Embryonic facial prominence (tissue), 1 donor: Measurements from ENCODE around the gene ROR1.
"Not testable (repeated sequence)": the region's sequence is repeated elsewhere in the genome, so short reads cannot be mapped to it uniquely, and the experiment has no call there.

Experiments
- DNase-seq: peaks from one replicate; pipeline ENCODE4 v3.0.0-alpha.2; 2016; ENCODE audit errors: extremely low spot score

Gene ROR1

DNA sequence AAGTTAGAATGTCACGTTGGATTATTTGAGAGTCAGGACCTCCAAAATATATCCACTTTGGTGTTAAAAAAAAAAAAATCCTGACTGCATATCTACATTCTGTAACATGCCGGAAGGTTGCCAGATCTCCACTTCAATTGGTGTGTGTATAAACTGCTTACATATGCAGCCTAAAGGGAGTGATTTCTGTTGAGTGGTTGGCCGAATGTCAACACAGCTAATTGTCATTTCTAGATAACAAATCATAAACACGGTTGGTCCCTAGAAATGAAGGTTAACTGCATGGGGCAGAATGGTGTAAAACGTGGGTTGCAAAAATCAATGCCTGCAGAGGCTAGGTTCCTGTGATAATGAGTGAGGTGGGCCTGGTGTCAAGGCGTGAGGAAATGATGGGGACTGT is 15.0 kb upstream of the ROR1 start:
- no peak for DNase-seq

DNA sequence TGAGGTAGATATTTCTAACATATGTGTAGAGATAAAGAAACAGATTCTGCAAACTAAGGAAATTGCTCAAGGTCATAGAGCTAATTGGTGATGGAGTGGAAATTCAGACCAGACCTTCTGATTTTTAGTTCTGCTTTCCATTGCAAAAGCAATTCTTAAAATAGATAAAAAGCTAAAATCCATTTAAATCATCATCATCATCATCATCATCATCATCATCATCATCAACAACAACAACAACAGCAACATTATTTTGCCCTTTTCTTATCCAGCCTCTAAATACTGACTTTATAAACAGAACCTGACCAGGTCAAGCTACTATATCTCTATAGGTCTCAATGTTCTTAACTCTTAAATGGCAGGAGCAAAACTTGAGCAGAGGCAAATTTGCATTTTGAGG is 14.0 kb upstream of the ROR1 start:
- DNase-seq = no peak

DNA sequence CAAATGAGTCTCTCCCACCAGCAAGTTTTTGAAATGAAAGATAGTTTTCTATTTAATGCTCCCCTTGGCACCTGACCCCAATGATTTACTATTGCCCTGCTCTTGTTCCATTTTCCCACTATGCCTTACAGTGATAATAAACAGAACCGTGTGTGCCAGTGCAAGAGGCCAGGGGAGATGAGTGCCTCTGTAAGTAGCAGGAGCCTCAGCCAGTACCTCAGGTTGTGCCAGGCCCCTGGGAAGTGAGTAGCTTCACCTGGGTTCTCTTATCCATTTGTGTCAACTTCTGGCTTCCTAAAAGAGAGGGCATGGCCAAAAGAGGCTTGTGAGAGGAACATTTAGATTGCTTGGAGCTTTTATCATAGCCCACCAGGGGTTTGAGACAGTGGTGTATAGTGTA is 3.4 kb upstream of the ROR1 start:
- no peak for DNase-seq

DNA sequence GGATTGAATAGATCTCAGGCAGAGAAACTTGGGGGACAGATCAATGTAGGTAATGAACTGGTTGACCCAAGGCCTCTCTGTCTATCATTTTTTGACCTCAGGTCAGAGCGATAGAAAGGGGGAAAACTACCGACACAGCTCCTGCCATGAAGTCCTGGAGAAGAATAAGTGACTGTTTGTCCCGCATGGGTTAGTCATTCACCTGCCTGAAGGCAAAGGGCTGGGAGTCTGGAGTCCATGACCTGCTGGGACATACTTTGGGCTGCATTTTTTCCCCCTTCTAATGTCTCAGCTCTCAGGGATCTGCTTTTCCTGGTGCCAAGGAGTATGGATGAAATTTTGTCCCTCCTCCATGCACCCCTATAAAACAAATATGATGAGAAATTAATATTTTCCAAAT is 1.6 kb upstream of the ROR1 start:
- no peak for DNase-seq

DNA sequence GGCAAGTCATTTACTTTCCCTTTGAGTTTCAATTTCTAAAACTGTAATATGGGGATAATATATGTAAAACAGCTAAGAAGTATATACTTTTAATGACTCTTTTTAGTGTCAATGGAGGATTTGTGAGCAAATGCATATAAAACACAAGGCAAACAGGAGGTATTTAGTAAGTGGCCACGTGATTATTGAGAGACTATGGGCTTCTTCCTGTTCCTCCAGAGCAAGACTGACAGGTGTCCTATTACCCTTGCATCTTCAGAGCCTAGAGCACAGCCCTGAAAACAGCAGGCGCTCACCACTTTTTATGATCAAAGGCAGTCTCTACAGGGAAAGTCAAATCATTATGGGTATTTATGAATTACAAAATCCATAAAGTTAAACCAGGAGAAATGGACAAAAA is 941 bp upstream of the ROR1 start:
- DNase-seq = no peak

DNA sequence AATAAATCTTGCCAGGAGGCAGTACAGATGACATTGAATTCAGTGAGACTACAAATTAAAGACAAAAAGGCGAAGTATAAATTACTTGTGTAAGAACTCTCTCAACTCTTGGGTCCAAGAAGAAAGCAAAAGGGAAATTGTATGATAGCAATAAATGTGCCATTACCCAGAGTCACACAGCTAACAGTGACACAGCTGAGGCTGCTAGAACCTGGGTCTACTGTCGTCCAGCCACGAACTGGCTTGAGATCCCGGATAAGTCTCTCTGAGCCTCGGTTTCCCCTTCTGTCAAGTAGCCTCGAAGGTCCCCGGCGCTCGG is 362 bp upstream of the ROR1 start:
- DNase-seq = no peak

DNA sequence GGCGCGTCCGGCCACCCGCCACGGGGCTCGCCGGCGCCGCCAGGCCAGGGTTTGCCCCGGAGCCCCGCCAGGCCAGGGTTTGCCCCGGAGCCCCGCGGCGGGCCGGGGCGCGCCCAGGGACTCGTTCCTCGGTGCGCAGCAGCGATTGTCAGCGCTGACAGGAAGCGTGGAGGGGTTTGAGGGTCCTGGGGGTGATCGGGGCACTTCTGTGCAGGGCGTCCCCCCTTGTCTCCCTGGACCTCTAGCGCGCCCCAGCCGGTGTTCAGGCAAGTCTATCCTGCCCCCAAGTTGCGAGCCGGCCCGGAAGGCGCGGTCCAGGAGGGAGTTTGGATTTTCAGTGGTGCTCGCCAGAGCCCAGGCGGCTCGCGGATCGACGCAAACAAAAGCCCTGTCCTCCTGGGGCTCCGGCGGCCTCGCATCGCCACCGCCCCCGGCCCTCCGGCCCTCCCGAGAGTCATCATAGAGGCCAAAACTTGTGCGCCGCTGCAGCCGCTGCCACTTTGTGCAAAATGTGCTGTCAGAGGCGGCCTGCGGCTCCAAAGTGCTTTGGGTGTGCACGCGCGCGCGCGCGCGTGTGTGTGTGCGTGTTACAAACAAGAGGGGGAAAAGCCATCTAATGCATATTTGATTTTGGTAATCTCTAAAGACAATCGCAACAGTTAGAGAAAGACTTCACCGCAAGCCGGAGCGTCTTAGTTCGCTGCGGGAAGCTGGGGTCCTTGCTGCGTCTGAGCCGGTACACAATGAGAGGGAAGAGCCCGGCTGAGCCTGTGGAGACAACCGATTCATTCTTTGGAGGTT is 1.0 kb downstream of the ROR1 start:
- DNase-seq = no peak

DNA sequence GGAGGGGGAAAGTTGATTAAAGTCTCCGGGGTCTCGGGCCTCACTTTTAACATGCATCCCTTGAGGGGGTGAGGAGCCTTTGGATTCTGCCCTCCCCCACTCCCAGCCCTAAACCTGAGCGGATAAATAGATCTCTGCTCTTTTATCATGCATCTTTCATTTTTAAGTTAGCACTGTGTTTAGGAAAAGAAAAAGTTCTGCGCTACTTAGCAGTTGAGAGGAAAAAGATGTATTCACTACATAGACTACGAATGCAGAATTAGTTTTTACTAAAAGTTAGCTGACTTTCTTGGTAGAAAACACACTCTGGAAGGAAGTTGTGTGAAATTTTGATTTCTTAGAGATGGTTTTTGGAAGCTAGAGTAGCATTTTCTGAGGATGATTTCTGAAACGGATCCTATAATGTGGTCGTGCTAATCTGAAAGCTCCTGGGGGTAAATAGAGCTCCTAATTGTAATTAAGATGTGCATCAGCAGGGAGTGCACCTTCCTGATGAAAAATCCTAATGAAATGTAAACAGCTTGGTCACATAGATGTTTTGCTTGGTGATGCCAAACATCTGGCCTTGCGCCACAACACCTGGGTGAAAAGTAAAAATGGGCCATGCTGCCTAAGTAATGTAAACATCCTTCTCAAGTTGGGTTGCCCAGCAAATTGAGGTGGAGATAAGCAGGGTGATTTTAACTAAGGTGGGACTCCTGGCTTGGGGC is 1.8 kb downstream of the ROR1 start:
- no peak for DNase-seq

DNA sequence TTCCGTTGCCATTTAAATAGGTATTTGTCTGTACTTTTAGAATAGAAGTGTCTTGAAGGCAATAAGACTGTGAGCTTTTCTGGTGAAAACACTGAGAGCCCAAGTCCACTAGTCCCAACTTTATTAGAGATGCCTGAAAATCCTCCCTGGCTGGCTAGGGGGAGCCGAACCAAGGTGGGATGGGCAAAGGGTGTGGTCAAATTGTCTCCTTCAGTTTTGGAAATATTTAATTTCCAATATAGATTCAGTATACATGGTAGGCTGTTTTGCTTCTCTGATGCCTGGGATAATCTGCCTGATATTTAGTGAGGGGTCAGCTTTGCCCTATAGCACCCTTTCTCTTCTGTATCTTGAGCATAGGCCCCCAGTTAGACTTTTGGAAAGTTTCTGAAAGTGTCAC is 3.5 kb downstream of the ROR1 start:
- DNase-seq = no peak

DNA sequence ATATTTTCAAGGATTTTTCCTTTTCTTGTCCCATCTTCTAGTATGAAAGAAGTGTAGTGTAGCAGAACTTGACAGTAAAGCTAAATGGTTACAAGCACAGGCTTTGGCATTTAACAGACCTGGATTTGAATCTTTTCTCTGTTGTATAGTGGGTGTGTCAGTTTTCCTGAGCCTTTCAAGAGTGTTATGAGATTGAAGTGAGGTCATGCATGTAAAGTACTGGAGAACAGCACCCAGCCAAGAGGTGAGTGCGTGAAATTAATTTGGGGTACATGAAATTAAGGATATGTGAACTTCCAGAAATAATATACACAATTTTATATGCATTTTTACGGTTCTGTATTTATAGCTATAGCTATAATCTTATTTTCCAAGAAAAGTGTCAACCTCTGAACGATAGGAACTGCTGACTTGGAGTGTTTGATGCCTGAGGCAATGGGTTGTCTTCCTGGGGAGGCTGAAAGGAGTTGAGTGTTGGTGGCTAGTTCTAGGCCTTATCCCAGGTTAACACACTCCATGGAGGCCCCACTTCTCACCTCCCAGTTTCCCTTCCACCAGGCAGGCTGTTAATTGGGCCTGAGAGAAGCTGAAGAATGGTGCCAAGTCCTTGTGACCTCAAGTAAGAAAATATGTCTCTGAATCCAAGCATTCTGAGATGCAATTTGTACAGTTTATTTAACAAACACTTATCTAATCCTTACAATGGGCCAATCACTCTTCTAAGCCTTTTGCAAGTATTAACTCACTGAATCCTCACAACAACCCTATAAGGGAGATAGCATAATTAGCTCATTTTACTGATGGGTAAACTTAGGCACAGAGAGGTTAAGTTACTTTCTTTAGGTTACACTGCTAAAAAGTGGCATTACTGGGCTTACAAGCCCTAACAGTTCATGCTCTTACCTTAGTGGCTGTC is 4.4 kb downstream of the ROR1 start:
- DNase-seq = no peak

DNA sequence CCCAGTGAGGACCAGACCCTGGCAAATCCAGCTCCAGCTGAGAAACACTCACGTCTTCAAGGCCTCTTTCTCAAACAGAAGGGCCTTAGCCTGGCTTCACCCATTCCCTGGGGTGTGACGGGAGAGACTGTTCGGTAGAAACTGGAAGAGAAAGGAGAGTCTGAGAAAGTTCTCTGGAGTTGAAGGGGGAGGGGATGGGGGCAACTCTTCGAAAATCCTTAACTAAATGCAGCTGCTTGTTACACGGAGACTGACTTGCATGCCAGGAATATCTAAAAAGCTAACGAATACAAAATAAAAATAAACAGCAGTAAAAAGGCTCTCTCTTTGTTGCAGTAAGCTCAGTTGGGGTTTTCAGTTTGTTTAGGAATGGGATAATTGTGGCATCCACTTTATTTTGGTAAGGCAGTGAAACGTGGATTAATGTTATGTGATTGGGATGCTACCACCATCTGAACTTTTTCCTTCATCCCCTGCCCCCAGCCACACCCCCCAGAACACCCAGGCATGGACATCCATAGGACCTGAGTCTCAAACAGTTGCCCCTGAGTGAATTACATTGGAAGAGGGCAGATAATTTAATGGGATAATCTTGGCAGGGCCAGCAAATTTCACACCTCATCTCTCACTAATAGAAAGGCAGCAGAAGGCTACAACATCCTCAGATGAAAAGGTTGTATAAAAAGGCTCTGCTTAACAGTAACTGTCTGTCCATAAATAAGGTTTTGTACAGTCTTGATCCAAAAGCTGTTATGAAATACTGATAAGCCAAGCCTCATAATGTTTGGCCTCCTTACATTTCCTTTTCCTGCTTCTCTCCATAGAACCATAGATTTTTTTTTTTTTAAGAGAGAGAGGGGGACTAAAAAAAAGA is 5.8 kb downstream of the ROR1 start:
- peak; percentile 53 for DNase-seq

DNA sequence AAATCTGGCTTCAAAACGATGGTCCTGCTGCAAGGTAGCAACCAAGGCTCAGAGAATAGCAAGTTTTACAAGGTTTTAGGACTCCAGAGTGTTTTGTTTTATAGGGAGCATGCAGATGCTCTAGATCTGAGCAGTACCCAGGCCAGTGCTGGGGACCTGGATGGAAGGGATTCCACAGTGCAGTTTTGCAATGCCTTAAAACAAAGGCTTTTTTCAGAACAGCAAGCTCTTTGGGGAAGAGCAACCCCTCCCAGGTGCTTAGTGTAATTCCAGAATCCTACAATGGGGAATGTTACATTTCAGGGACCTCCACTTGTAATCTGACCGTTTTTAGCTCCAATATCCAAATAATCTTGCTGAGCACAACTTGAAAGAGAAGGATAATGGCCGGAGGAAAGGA is 6.7 kb downstream of the ROR1 start:
- DNase-seq = no peak

DNA sequence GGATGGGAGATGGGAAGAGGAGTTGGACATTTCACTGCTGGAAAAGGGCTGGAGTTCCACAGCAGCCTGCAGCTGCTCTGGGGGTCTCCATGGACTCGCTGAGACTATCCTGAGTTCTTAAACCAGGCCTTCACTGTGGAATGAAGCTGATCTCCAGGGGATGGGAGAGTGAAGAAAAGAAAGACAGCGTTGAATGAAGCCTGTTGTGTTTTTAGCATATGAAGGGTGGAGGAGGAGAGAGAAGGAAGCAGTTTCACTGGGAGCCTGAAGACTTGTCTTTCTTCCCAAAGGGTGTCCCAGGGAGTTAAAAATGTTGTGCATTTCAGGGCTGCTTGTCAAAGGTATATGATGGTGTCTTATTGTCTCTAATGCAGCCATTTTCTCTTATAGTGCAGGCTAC is 9.2 kb downstream of the ROR1 start:
- DNase-seq = no peak

DNA sequence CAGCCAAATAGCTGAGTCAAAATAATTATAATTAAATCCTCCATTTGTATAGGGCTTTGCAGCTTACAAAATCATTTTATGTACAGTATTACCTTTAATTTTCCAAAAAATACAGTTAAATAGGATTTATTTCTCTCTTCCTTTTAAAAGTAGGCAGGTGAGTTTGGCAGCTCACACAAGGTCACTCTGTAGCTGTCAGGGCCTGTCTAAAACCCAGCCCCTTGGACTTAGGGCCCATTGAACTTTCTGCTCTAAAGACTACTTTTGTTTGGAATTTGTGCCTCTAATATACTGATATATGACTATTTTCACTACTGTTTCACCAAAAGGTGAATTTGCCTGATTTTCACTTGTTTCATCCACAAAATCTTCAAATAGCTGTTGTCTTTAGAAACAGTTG is 10.3 kb downstream of the ROR1 start:
- DNase-seq = no peak

DNA sequence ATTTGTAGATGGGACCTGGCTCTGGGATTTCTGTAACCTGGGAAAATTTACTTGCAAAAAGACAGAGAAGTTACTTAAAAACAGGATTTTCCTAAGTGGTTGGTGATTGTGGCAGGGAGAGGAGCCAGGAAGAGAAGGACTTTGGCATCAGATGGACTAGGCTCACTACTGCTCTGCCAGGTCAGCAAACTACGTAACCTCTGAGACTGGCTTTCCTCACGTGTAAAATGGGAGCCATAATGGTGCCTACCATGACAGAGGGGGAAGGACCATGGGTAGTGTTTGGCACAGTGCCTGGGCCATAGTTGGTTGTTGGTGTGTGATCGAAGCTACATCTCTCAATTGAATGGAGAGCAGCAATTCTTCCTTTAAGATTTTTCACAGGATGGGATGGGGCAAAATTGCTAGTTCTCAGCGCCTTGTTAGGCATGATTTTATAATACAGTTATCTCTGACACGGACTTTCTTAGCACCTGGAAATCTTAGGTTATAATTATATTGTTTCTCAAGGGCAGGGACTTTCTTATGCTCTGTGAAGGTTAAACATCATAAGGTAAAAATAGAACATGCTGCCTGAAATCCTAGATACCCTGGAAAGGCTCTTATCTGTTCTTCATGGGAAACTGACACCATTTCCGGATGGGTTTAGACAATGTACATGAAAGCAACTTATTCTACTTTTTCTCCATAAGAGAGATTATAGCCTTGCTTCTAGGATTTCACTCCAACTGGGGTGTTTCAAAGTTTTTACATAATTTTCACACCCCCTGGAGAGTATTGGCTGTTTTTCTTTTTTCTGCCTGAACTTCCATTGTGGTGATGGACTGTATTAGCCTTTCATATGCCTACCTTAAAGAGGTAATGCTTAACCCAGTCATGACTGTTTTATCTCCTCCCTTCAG is 10.9 kb downstream of the ROR1 start:
- no peak for DNase-seq

DNA sequence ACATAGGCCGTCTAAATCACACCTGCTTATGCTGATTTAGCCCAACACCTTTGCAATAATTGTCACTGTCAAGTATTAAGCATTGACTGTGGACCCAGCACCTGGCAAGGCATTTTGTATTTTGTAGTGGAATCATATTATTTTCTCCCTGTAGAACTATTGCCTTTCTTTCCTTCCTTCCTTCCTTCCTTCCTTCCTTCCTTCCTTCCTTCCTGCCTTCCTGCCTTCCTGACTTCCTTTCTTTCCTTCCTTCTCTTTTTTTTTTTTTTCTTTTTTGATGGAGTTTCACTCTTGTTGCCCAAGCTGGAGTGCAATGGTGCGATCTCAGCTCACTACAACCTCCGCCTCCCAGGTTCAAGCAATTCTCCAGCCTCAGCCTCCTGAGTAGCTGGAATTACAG is 13.5 kb downstream of the ROR1 start:
- DNase-seq = not testable (repeated sequence)

DNA sequence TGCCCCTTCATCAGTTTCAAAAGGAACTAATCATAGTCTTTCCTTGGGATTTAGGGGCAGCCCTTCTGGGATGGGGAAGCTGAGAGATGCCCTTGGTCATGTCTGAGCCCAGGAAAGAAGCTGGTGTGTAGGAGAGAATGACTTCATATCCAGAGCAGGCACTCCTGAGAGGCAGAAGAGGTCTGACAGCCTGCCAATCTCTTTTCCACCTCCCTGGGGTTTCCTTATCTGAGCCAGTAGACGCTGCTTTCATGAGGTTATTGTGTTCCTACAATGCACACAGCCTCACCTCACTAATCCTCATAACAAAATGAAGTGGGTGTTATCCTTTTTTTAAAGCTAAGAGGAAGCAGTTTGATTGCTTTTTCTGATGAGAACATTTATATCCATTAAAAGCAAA is 14.1 kb downstream of the ROR1 start:
- no peak for DNase-seq

DNA sequence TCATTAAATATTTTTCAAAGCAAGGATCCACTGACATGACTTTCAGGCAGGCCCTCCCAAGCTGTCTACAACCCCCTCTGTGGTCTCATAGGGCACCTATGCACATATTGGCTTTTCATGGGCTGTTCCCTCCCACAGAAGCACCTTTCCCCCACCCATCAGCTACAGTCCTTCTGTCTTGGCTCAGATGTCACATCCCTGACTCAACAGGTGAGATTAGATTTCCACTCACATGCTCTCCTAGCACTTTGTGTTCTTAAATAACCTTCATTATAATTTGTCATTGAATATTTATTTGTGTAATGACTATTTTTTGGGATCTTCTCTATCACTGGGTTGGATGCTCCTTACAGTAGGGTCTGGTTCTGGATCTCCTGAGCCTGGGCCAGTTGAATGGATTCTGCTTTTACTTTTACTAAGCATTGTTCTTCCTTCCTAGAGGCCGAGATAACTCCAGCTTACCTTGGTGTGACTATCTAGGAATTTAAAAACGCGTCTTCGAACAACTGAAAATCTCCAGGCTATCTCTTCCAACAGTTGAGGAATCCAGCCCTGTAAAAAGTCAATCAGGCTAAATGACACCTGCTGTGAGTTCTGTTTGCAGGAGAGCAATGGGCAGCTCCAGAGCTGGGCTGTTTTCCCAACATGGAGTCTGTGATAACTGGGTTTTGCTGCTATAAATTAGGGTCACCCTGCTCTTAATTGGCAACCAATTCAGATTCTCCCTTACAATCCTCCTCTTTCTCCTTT is 16.2 kb downstream of the ROR1 start:
- DNase-seq = no peak

DNA sequence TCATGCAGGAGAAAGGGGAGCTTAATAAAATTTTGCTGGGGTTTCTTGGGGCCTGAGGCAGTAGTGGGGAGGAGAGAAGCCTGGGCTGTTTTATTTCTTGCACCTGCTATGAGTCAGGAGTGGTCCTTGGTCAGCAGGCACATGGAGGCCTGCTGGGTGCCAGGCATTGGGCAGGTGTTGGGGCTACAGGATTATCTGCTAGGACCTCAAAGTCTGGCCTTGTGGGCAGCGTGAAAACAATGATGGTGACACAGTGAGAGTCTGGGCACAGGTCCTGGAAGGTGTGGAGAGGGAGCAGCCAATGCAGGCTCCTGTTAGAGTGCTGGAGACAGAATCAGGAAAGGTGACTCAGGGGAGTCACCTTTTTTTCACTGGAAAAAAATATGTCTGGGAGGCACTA is 17.2 kb downstream of the ROR1 start:
- no peak for DNase-seq

DNA sequence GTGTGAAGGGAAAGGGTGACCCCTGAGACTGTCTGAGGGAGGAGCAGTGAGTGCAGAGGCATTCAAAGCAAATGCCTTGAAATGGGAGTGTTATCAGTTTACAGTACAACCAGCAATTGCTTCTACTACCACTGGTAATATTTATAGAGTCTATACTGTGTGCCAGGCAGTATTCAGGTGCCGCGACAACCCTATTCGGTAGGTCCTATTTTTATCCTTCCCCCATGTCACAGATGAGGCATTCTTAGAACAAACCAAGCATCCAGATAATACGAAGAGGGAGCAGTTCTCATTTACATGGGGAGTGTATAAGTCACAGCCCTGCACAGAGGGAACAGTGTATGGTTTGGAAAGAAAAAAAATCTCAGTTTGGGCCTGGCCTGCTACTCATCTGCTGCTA is 18.3 kb downstream of the ROR1 start:
- no peak for DNase-seq
